ENCODE results near the gene ZFYVE9. TPM values are rescaled to one million over a fixed set of nuclear protein-coding genes. Genes with fewer than 3 reads are reported as not detected.

The ZFYVE9 gene
- total and polyA plus RNA-seq, 2 experiments from 2014 or later: 5.4 to 27.3 TPM

- Histone ChIP-seq H2AFZ (no peak overlapping the region), H3K4me1 (ENCODE audit: insufficient read depth) (no peaks in the 10 kb centered on the region), H3K27me3 (ENCODE audit: insufficient read depth) (no peaks in the 10 kb centered on the region), H4K20me1 (replicated peaks; ENCODE audit: insufficient read depth) (no peaks in the 10 kb centered on the region), H3K27ac (ENCODE audit: low read depth) (no peak overlapping the region), H3K9me2 (ENCODE audit: insufficient read depth) (no peaks in the 10 kb centered on the region), H3K4me3 (no peak overlapping the region), H3K36me3 (ENCODE audit: insufficient read depth) (no peaks in the 10 kb centered on the region), H3K4me2 (no peak overlapping the region), H3F3A (replicated peaks; ENCODE audit: low read depth) (no peaks in the 10 kb centered on the region), H3K79me2 (replicated peaks; ENCODE audit: insufficient read depth) (no peaks in the 10 kb centered on the region)
- Mint-ChIP-seq H3K36me3 (ENCODE audit: low read depth) (no peaks in the 10 kb centered on the region), H3K9me3 (no peaks in the 10 kb centered on the region), H3K4me1 (peaks cover 12% of the 10 kb centered on the region), H3K27me3 (ENCODE audit: insufficient read depth, low read depth, poor library complexity) (no peaks in the 10 kb centered on the region), H3K4me3 (no peak overlapping the region), H3K27ac (no peak overlapping the region)
- no peak for ATAC-seq
- no peak for DNase-seq (ENCODE audit: low spot score)
- no peak for TF ChIP-seq NANOG (IDR thresholded peaks at IDR 0.05; ENCODE audit: borderline replicate concordance)
- TF ChIP-seq, protein P1, sequence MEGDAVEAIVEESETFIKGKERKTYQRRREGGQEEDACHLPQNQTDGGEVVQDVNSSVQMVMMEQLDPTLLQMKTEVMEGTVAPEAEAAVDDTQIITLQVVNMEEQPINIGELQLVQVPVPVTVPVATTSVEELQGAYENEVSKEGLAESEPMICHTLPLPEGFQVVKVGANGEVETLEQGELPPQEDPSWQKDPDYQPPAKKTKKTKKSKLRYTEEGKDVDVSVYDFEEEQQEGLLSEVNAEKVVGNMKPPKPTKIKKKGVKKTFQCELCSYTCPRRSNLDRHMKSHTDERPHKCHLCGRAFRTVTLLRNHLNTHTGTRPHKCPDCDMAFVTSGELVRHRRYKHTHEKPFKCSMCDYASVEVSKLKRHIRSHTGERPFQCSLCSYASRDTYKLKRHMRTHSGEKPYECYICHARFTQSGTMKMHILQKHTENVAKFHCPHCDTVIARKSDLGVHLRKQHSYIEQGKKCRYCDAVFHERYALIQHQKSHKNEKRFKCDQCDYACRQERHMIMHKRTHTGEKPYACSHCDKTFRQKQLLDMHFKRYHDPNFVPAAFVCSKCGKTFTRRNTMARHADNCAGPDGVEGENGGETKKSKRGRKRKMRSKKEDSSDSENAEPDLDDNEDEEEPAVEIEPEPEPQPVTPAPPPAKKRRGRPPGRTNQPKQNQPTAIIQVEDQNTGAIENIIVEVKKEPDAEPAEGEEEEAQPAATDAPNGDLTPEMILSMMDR (conservative IDR thresholded peaks at IDR 0.05; ENCODE audit: low read depth in 2 of 2): no peak
- TF ChIP-seq, protein P2, sequence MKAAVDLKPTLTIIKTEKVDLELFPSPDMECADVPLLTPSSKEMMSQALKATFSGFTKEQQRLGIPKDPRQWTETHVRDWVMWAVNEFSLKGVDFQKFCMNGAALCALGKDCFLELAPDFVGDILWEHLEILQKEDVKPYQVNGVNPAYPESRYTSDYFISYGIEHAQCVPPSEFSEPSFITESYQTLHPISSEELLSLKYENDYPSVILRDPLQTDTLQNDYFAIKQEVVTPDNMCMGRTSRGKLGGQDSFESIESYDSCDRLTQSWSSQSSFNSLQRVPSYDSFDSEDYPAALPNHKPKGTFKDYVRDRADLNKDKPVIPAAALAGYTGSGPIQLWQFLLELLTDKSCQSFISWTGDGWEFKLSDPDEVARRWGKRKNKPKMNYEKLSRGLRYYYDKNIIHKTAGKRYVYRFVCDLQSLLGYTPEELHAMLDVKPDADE (IDR thresholded peaks at IDR 0.05): no peak
- TF ChIP-seq REST (IDR thresholded peaks at IDR 0.05; ENCODE audit: unreplicated experiment): no peak
- no peak for TF ChIP-seq JUNB (IDR thresholded peaks at IDR 0.05; ENCODE audit: unreplicated experiment)
- TF ChIP-seq STAT1 (IDR thresholded peaks at IDR 0.05; ENCODE audit: unreplicated experiment): no peak
- TF ChIP-seq CREB1 (CRISPR knock-in tag; IDR thresholded peaks at IDR 0.05; ENCODE audit: low read depth): no peak
- TF ChIP-seq EZH2 (IDR thresholded peaks at IDR 0.05; ENCODE audit: low read depth, unreplicated experiment): no peak
- TF ChIP-seq ZNF114 (CRISPR knock-in tag; IDR thresholded peaks at IDR 0.05): no peak
- TF ChIP-seq ZNF331 (CRISPR knock-in tag; IDR thresholded peaks at IDR 0.05; ENCODE audit: low read depth): no peak
- no peak for TF ChIP-seq EZH2phosphoT487 (IDR thresholded peaks at IDR 0.05; ENCODE audit: unreplicated experiment)
- TF ChIP-seq POLR2AphosphoS5 (IDR thresholded peaks at IDR 0.05; ENCODE audit: low read depth): no peak
Observed at GRCh38 chr1:52263153-52263910, 121.4 kb downstream of the ZFYVE9 start.

Data from GM23338 (cell line).